Keratinocyte (primary cell): Measurements from ENCODE around the gene SFRP2. TPM values are rescaled to one million over a fixed set of nuclear protein-coding genes. Genes with fewer than 3 reads are reported as not detected.

ENCODE experiments used
- DNase-seq: peaks from one replicate; pipeline ENCODE4 v3.0.0-alpha.2; 2011; ENCODE audit warnings: low read depth, missing footprints, low spot score
- FAIRE-seq: peaks from 2 replicates; lab custom pipeline; 2011; peaks lifted over from hg19 to GRCh38; lab: Jason Lieb, UNC
- H2AFZ ChIP-seq: 2 replicates; pipeline ENCODE4 v1.6.0; 2012; ENCODE audit warnings: low read length, control low read depth, inconsistent platforms; ENCODE audit not compliant: control insufficient read depth
- H3K27ac ChIP-seq: 2 replicates; pipeline ENCODE4 v1.5.1; 2011; ENCODE audit warnings: low read length; ENCODE audit not compliant: control insufficient read depth, insufficient read depth
- H3K27me3 ChIP-seq: 3 replicates; pipeline ENCODE4 v1.6.0; 2011; ENCODE audit warnings: low read length; ENCODE audit not compliant: control insufficient read depth, insufficient read depth; ENCODE audit errors: extremely low read depth
- H3K36me3 ChIP-seq, 2 experiments: 2 replicates in 1 of 2; 3 replicates in 1 of 2; pipeline ENCODE4 v1.5.1; 2011; ENCODE audit warnings: low read length in 2 of 2, mild to moderate bottlenecking in 1 of 2; ENCODE audit not compliant: control insufficient read depth in 2 of 2, insufficient read depth in 2 of 2; ENCODE audit errors: extremely low read depth in 1 of 2
- H3K4me1 ChIP-seq: 3 replicates; pipeline ENCODE4 v1.5.1; 2011; ENCODE audit warnings: low read length; ENCODE audit not compliant: control insufficient read depth, insufficient read depth; ENCODE audit errors: extremely low read depth
- H3K4me2 ChIP-seq: 3 replicates; pipeline ENCODE4 v1.6.0; 2011; ENCODE audit warnings: low read depth, low read length; ENCODE audit not compliant: control insufficient read depth, insufficient read depth; ENCODE audit errors: extremely low read depth
- H3K4me3 ChIP-seq, 3 experiments: fragments of 200-600 bp in 1 of 3; sonication (generic) in 1 of 3; 2 replicates in 2 of 3; 3 replicates in 1 of 3; pipeline ENCODE4 v1.5.1; 2011 to 2016; ENCODE audit warnings: low read length in 3 of 3, mild to moderate bottlenecking in 3 of 3, control low read depth in 2 of 3, inconsistent platforms in 1 of 3, low read depth in 1 of 3, mixed read lengths in 1 of 3, mixed run types in 1 of 3, moderate library complexity in 1 of 3; ENCODE audit not compliant: control insufficient read depth in 2 of 3, insufficient read depth in 2 of 3; ENCODE audit errors: extremely low read depth in 1 of 3
- H3K79me2 ChIP-seq: 2 replicates; pipeline ENCODE4 v1.6.0; 2012; ENCODE audit warnings: low read length; ENCODE audit not compliant: control insufficient read depth, insufficient read depth
- H3K9ac ChIP-seq: 3 replicates; pipeline ENCODE4 v1.6.0; 2011; ENCODE audit warnings: low read length; ENCODE audit not compliant: control insufficient read depth, insufficient read depth; ENCODE audit errors: extremely low read depth
- H3K9me1 ChIP-seq: 3 replicates; pipeline ENCODE4 v1.6.0; 2011; ENCODE audit warnings: low read length; ENCODE audit not compliant: control insufficient read depth, insufficient read depth; ENCODE audit errors: extremely low read depth
- H3K9me3 ChIP-seq: 2 replicates; pipeline ENCODE4 v1.5.1; 2012; ENCODE audit warnings: low read depth, low read length; ENCODE audit not compliant: control insufficient read depth
- H4K20me1 ChIP-seq: 3 replicates; pipeline ENCODE4 v1.6.0; 2011; ENCODE audit warnings: low read length; ENCODE audit not compliant: control insufficient read depth, insufficient read depth; ENCODE audit errors: extremely low read depth
- CTCF ChIP-seq, 3 experiments: IDR thresholded peaks in 1 of 3; conservative IDR thresholded peaks in 1 of 3; optimal IDR thresholded peaks in 1 of 3; 2 replicates in 2 of 3; 3 replicates in 1 of 3; pipeline versions ENCODE3 to v1.5.1; 2011; ENCODE audit warnings: low read length in 3 of 3, mild to moderate bottlenecking in 3 of 3, moderate library complexity in 2 of 3, control low read depth in 1 of 3, inconsistent platforms in 1 of 3; ENCODE audit not compliant: insufficient read depth in 2 of 3; ENCODE audit errors: extremely low read depth in 1 of 3
- EZH2 ChIP-seq: IDR thresholded peaks from one replicate; pipeline ENCODE4 v1.6.1; 2012; ENCODE audit warnings: inconsistent platforms, mild to moderate bottlenecking, low read length, moderate library complexity
- dilution Hi-C: fragments of 300-500 bp; cut with MboI; formaldehyde crosslinking; loops from one replicate; pipeline ENCODE4 v1.7.0; 2020; ENCODE audit warnings: low sequenced_read_pairs; ENCODE audit not compliant: extremely low pct_ligation_motif_present
- polyA plus RNA-seq, 5 experiments: library from polyadenylated mRNA; depleted of rRNA in 3 of 5; stranded (reverse) in 3 of 5; stranded (forward) in 1 of 5; unstranded in 1 of 5; fragments of >200 nt; gene quantifications; 1 replicate in 1 of 5; 2 replicates in 3 of 5; 3 replicates in 1 of 5; pipeline versions ENCODE4 v1.2.1 to v1.2.3, GENCODE V29; 2011 to 2012; ENCODE audit warnings: missing spikeins in 2 of 5, low read depth in 1 of 5, low replicate concordance in 1 of 5

SFRP2 gene
- polyA plus RNA-seq, 1 donor (not counting 4 experiments of a cell fraction or from before 2014, with no cell fraction given), result not detected

DNA sequence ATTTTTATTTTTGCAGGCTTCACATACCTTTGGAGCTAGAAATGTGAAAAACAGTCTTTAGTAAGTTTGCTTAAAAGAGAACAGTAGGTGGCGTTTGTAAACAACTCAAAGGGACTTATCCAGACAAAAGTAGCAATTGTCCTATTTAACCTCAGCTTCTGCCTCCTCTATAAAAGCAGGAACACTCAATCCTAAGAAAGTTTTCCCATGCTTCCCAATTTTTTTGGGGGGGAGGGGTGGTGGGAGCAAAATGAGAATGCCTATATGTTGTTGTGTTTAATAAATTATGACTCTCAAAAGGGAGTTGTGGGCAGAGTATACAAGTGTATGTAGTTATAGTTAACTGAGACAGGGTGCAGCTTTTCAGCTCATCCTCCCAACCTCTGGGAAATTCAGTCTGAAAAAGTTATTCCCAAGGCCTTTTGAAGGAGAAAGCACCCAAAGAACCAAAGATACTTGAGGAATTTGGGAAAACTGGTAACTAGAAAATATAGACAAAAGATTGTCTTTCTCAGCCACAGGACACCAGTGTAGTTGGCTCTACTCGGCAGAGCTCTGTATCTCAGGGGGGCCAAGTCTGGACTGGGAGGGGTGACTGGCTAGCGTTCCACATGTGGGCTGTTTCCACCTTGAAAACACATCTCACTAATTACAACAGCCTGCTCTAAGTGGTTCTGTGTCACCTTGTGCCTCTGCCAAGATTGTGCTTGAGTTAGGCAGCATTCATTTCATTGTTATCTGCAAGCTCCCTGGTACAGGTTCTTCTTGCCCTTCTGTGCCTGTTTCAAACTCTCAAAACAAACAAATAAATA lies 2.8 kb downstream of the SFRP2 start:
- Histone ChIP-seq H3K4me2 (no peak overlapping the region), H3K9me1 (no peaks in the 10 kb centered on the region), H2AFZ (no peak overlapping the region), H3K36me3 (no peaks in the 10 kb centered on the region), H4K20me1 (peaks cover 2% of the 10 kb centered on the region), H3K4me1 (peaks cover 3% of the 10 kb centered on the region), H3K27me3 (peaks cover 56% of the 10 kb centered on the region), H3K4me3 (no peak overlapping the region), H3K9me3 (no peaks in the 10 kb centered on the region), H3K79me2 (no peaks in the 10 kb centered on the region), H3K27ac (no peak overlapping the region), H3K9ac (no peak overlapping the region)
- DNase-seq (no peak), FAIRE-seq (no peak)
- TF ChIP-seq EZH2 (no peak), CTCF (optimal IDR thresholded peaks at IDR 0.05 in 1 of 3, IDR thresholded peaks at IDR 0.05 in 1 of 3, conservative IDR thresholded peaks at IDR 0.05 in 1 of 3; ENCODE audit: extremely low read depth in 1 of 3, insufficient read depth in 2 of 3, low read length in 3 of 3) (peak in 2 of 3 experiments; percentile 38 to 47)
- dilution Hi-C loops, result no loop called here

- peaks cover 2% of the 10 kb centered on the region for H3K4me1 ChIP-seq
- H3K9me3 ChIP-seq, result no peaks in the 10 kb centered on the region
- no peak overlapping the region for H3K9ac ChIP-seq
- no peak for FAIRE-seq
- peaks cover 2% of the 10 kb centered on the region for H4K20me1 ChIP-seq
- no peak for DNase-seq
- no peak overlapping the region for H3K4me3 ChIP-seq
- dilution Hi-C loops, result no loop called here
- no peak for TF ChIP-seq EZH2
- no peak for TF ChIP-seq CTCF (optimal IDR thresholded peaks at IDR 0.05 in 1 of 3, IDR thresholded peaks at IDR 0.05 in 1 of 3, conservative IDR thresholded peaks at IDR 0.05 in 1 of 3; ENCODE audit: extremely low read depth in 1 of 3, insufficient read depth in 2 of 3, low read length in 3 of 3)
- H3K79me2 ChIP-seq, result no peaks in the 10 kb centered on the region
- no peak overlapping the region for H3K4me2 ChIP-seq
- no peak overlapping the region for H2AFZ ChIP-seq
- peaks cover 44% of the 10 kb centered on the region for H3K27me3 ChIP-seq
- no peak overlapping the region for H3K27ac ChIP-seq
- no peaks in the 10 kb centered on the region for H3K9me1 ChIP-seq
- no peaks in the 10 kb centered on the region for H3K36me3 ChIP-seq
Observed at GRCh38 chr4:153784166-153784699, 4.7 kb downstream of the SFRP2 start.
